GM23248 (cell line): ENCODE results near the gene SRRT. TPM values are rescaled to one million over a fixed set of nuclear protein-coding genes. Genes with fewer than 3 reads are reported as not detected.
A peak's percentile ranks its signal among the peaks of the same experiment; 100 is the strongest.

Experiments used
- DNase-seq: peaks from one replicate; pipeline ENCODE4 v3.0.0-alpha.2; 2015
- H2AFZ ChIP-seq: fragments of 200-600 bp; sonication (generic); 2 replicates; pipeline ENCODE4 v1.6.1; 2016; ENCODE audit warnings: antibody characterized with exemption
- H3F3A ChIP-seq: fragments of 200-600 bp; sonication (generic); 2 replicates; pipeline ENCODE4 v1.6.1; 2016; ENCODE audit warnings: mild to moderate bottlenecking, antibody characterized with exemption, mixed run types; ENCODE audit not compliant: insufficient read depth
- H3K27ac ChIP-seq: fragments of 200-600 bp; sonication (generic); 2 replicates; pipeline ENCODE4 v1.5.1; 2016; ENCODE audit warnings: mild to moderate bottlenecking
- H3K27me3 ChIP-seq: fragments of 200-600 bp; sonication (generic); replicated peaks from 2 replicates; pipeline ENCODE4 v1.6.1; 2016; ENCODE audit warnings: mild to moderate bottlenecking; ENCODE audit not compliant: insufficient read depth
- H3K36me3 ChIP-seq: fragments of 200-600 bp; sonication (generic); 2 replicates; pipeline ENCODE4 v1.6.1; 2016; ENCODE audit warnings: low read depth, mild to moderate bottlenecking
- H3K4me1 ChIP-seq: fragments of 200-600 bp; sonication (generic); 2 replicates; pipeline ENCODE4 v1.6.1; 2016; ENCODE audit warnings: mild to moderate bottlenecking; ENCODE audit not compliant: insufficient read depth
- H3K4me2 ChIP-seq: fragments of 200-600 bp; sonication (generic); one replicate; pipeline ENCODE4 v1.6.1; 2016; ENCODE audit warnings: mild to moderate bottlenecking; ENCODE audit not compliant: unreplicated experiment
- H3K4me3 ChIP-seq: fragments of 200-600 bp; sonication (generic); 2 replicates; pipeline ENCODE4 v1.5.1; 2016; ENCODE audit warnings: mild to moderate bottlenecking
- H3K79me2 ChIP-seq: fragments of 200-600 bp; sonication (generic); 2 replicates; pipeline ENCODE4 v1.6.1; 2016; ENCODE audit warnings: mild to moderate bottlenecking; ENCODE audit not compliant: insufficient read depth
- H3K9ac ChIP-seq: fragments of 200-600 bp; sonication (generic); 2 replicates; pipeline ENCODE4 v1.6.1; 2016; ENCODE audit warnings: mild to moderate bottlenecking
- H3K9me2 ChIP-seq: fragments of 200-600 bp; sonication (generic); 2 replicates; pipeline ENCODE4 v1.6.1; 2016; ENCODE audit warnings: mixed run types, mild to moderate bottlenecking, moderate library complexity; ENCODE audit not compliant: insufficient read depth
- H3K9me3 ChIP-seq: fragments of 200-600 bp; sonication (generic); one replicate; pipeline ENCODE4 v1.6.1; 2017; ENCODE audit warnings: low read depth
- H4K20me1 ChIP-seq: fragments of 200-600 bp; sonication (generic); 2 replicates; pipeline ENCODE4 v1.6.0; 2016; ENCODE audit not compliant: insufficient read depth
- EZH2 ChIP-seq: fragments of 200-600 bp; sonication (generic); IDR thresholded peaks from 2 replicates; pipeline ENCODE4 v1.6.1; 2018; ENCODE audit warnings: antibody characterized with exemption, mild to moderate bottlenecking; ENCODE audit not compliant: insufficient read depth, poor library complexity, severe bottlenecking
- EZH2phosphoT487 ChIP-seq: fragments of 200-600 bp; sonication (generic); IDR thresholded peaks from 2 replicates; pipeline ENCODE4 v1.6.1; 2018; ENCODE audit warnings: antibody characterized with exemption, moderate library complexity, mild to moderate bottlenecking, low read depth; ENCODE audit not compliant: insufficient read depth
- WGBS, 2 experiments: methylation state at CpG; one replicate each; pipeline ENCODE4 v1.1.6; 2015 to 2017; ENCODE audit warnings: low lambda C conversion rate in 2 of 2, low coverage in 1 of 2; ENCODE audit errors: missing lambda C conversion rate in 2 of 2; 5-methylcytosine and 5-hydroxymethylcytosine counted together
- in situ Hi-C: fragments of 300-500 bp; cut with MboI; formaldehyde crosslinking; loops from 2 replicates; pipeline ENCODE4 v1.15.0; 2020
- polyA plus RNA-seq: library from polyadenylated mRNA; unstranded; fragments of >200 nt; fragmentation: Nextera tagmentation; extraction: Ambion mirVana; gene quantifications from 2 replicates; pipeline ENCODE4 v1.2.1, GENCODE V29; 2016
- total RNA-seq: library from RNA; depleted of rRNA; stranded (reverse); fragments of >200 nt; shearing (Covaris generic); gene quantifications from 2 replicates; pipeline ENCODE4 v1.2.3, GENCODE V29; 2014

SRRT gene
- total and polyA plus RNA-seq, 2 experiments from 2014 or later = 57.1 to 74.9 TPM

DNA sequence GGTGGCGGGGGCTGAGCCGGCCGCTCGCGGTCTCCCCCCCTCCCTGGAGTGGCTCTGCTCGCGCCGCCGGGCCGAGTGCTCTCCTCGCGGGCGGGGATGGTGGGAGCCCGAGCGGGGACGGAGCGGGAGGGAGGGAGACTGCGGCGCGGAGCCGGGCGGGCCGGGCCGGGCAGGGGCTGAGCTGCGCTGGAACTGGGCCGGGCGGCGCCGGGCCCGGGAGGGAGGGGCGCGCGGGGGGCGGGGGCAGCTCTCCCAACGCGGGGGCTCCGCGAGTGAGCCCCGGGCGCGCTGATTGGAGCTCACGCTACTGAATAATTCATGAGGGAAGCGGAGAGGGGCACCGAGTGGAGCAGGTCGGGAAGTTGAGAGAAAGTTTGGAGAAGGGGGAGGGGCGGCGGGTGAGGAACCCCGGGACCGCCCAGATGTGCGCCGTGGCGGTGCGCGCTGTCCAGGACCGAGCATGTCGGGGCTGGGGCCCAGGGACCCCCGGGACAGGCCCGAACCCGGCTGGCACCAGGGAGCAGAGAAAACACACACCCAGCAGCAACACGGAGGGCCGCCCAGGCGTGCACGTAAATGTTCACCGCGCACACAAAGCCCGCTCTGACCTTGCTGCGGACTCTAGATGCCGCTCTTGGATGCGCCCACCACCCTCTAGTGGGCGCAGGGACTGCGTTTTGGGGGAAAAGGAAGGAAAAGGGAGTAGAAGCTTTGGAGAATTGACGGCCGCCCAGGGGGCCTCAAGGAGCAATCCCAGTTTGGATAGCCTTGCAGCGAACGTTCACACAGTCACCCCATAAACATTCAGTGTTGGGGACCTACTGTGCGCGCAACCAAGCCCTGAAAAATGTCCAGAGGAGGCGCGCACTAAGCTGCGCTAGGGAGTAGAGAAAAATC lies 47.3 kb upstream of the SRRT start, which contains the start of gene EPHB4:
Gene EPHB4 (minus strand): TSS at position 194 of the 897 bp plus-strand sequence. CDS start 493 bp downstream, outside the sequence.
- peak within 1 kb of the TSS; percentile 90 for H3K4me3 ChIP-seq
- no peaks in the 10 kb centered on the region for H4K20me1 ChIP-seq
- H3K9ac ChIP-seq = peak within 1 kb of the TSS; percentile 75
- 2 to 4% methylated on average over 28 to 78 of the region's 80 CpGs for WGBS, 2 experiments
- peak within 1 kb of the TSS; percentile 98 for H2AFZ ChIP-seq
- H3K9me2 ChIP-seq = no peaks in the 10 kb centered on the region
- H3K79me2 ChIP-seq = peaks cover 23% of the 10 kb centered on the region
- H3K27me3 ChIP-seq = no peaks in the 10 kb centered on the region
- H3F3A ChIP-seq = no peaks in the 10 kb centered on the region
- H3K4me2 ChIP-seq = peak within 1 kb of the TSS; percentile 83
- H3K4me1 ChIP-seq = 0 out of 2 replicates have a peak, but pooled peaks cover 14% of the 10 kb centered on the region
- no peak for TF ChIP-seq EZH2
- no peak for TF ChIP-seq EZH2phosphoT487
- no peaks in the 10 kb centered on the region for H3K9me3 ChIP-seq
- H3K27ac ChIP-seq = no peak within 1 kb of the TSS; the same call in 1 of the 2 replicates
- no peaks in the 10 kb centered on the region for H3K36me3 ChIP-seq
- in situ Hi-C loops = no loop called here
- peak; percentile 77 for DNase-seq

DNA sequence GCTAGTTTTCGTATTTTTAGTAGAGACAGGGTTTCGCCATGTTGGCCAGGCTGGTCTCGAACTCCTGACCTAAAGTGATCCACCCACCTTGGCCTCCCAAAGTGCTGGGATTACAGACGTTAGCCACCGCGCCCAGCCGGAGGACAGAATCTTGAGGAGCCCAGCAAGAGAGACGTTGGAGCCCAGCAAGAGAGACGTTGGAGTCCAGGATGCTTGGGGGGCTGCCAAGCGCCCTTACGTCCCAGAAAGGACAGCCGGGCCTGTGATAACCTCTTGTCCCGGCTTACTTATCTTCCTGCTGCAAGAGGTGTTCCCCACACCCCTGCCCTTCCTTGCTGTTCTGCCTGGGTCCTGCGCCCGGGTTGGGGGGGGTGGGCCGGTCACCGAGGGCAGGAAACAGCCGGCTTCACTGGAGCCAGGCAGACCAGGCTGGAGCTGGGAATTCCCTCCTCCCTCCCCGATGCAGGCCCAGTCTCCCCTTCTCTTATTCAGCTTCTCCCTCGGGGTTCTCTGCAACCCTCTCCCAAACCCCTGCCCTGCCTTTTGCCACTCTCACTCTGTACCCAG lies 45.7 kb upstream of the SRRT start:
- Histone ChIP-seq H3K27ac (no peak overlapping the region), H2AFZ (no peak overlapping the region), H3K9ac (no peak overlapping the region), H3F3A (no peaks in the 10 kb centered on the region), H3K4me3 (no peak overlapping the region), H3K4me2 (no peak overlapping the region), H3K79me2 (peaks cover 23% of the 10 kb centered on the region), H3K36me3 (no peaks in the 10 kb centered on the region), H4K20me1 (no peaks in the 10 kb centered on the region), H3K9me2 (no peaks in the 10 kb centered on the region), H3K27me3 (no peaks in the 10 kb centered on the region), H3K9me3 (no peaks in the 10 kb centered on the region), H3K4me1 (0 out of 2 replicates have a peak, but pooled peaks cover 14% of the 10 kb centered on the region)
- TF ChIP-seq EZH2phosphoT487 (no peak), EZH2 (no peak)
- no peak for DNase-seq
- WGBS, 2 experiments = 80 to 85% methylated on average over 17 to 20 of the region's 20 CpGs
- in situ Hi-C loops = no loop called here

DNA sequence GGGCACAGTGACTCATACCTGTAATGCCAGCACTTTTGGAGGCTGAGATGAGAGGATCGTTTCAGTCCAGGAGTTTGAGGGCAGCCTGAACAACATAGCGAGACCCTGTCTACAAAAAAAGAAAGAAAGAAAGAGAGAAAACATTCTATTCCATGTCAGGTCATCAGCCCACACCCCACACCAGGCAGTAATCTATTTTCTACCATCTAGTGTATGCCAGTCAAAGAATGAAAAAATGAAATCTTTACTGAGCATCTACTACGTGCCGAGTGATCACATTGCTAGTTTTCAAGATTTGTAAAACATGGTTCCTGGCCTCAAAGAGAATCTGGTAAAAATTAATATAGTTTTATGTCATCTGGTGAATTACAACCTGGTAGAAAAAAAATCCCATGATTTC lies 44.5 kb upstream of the SRRT start:
- 67 to 73% methylated on average over 4 of the region's 4 CpGs for WGBS, 2 experiments
- peaks cover 13% of the 10 kb centered on the region; the same call in 1 of the 2 replicates for H3K79me2 ChIP-seq

DNA sequence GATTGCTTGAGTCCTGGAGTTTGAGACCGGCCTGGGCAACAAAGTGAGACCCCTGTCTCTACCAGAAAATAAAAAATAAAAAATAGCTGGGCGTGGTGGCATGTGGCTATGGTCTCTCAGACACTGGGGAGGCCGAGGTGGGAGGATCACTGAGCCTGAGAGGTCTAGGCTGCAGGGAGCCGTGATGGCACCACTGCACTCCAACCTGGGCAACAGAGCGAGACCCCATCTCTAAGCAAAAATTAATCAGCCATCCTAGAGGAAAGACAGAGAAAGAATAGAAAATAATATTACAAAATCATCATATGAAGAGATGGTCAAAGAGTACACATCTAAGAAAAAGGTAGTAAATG lies 42.6 kb upstream of the SRRT start:
- no peak overlapping the region for H3K4me2 ChIP-seq
- H3K27ac ChIP-seq = no peak overlapping the region
- H3K4me1 ChIP-seq = no peaks in the 10 kb centered on the region
- no peak for TF ChIP-seq EZH2
- TF ChIP-seq EZH2phosphoT487 = no peak
- H3K9me2 ChIP-seq = no peaks in the 10 kb centered on the region
- H3K4me3 ChIP-seq = no peak overlapping the region
- H3K27me3 ChIP-seq = no peaks in the 10 kb centered on the region
- no peak overlapping the region for H2AFZ ChIP-seq
- in situ Hi-C loops = no loop called here
- no peaks in the 10 kb centered on the region for H3K9me3 ChIP-seq
- H3K9ac ChIP-seq = no peak overlapping the region
- 79 to 83% methylated on average over 5 of the region's 5 CpGs for WGBS, 2 experiments
- no peaks in the 10 kb centered on the region for H3F3A ChIP-seq
- no peak for DNase-seq
- no peaks in the 10 kb centered on the region for H3K36me3 ChIP-seq
- no peaks in the 10 kb centered on the region for H4K20me1 ChIP-seq
- no peaks in the 10 kb centered on the region for H3K79me2 ChIP-seq

More for the DNA sequence above, 44.5 kb upstream of the SRRT start:
- 0 out of 2 replicates have a peak, but pooled peaks cover 10% of the 10 kb centered on the region for H3K4me1 ChIP-seq
- no peaks in the 10 kb centered on the region for H3K9me3 ChIP-seq
- H3K9me2 ChIP-seq = no peaks in the 10 kb centered on the region
- H3F3A ChIP-seq = no peaks in the 10 kb centered on the region
- no peak for DNase-seq
- in situ Hi-C loops = no loop called here
- no peak for TF ChIP-seq EZH2phosphoT487
- no peak for TF ChIP-seq EZH2
- no peak overlapping the region for H3K4me2 ChIP-seq
- no peaks in the 10 kb centered on the region for H3K27me3 ChIP-seq
- no peak overlapping the region for H2AFZ ChIP-seq
- H4K20me1 ChIP-seq = no peaks in the 10 kb centered on the region
- no peak overlapping the region for H3K27ac ChIP-seq
- no peaks in the 10 kb centered on the region for H3K36me3 ChIP-seq
- H3K4me3 ChIP-seq = no peak overlapping the region
- H3K9ac ChIP-seq = no peak overlapping the region
